Bronchial smooth muscle cell (primary cell): ENCODE data around the gene JHY. TPM values are rescaled to one million over a fixed set of nuclear protein-coding genes. Genes with fewer than 3 reads are reported as not detected.

ENCODE experiments used
- total RNA-seq: library from RNA; depleted of rRNA; stranded (reverse); fragments of >200 nt; gene quantifications from 2 replicates; pipeline ENCODE4 v1.2.1, GENCODE V29; 2014

The JHY gene
- 0.60 and 2.2 TPM in 2 replicates for total RNA-seq

GRCh38 chr11:122882189-122882856 lies at the start of gene JHY:
JHY (plus strand) TSS chr11:122882759; CDS start chr11:122885850, 3,091 bp downstream.

GRCh38 chr11:122981388-122982264 lies 99.1 kb downstream of the JHY start, which contains the start of gene BSX:
BSX (minus strand) TSS chr11:122981834; CDS start chr11:122981671, 163 bp downstream.

Other genes with a start within 250 kb of the JHY start
- 3.5 and 5.8 TPM in 2 replicates for gene UBASH3B, start 227.0 kb upstream of the JHY start, total RNA-seq
- gene CRTAM, start 44.3 kb upstream of the JHY start, total RNA-seq, result not detected in 2 replicates
- gene BSX, start 99.1 kb downstream of the JHY start, total RNA-seq, result not detected in 2 replicates
- gene HSPA8, start 179.4 kb downstream of the JHY start, total RNA-seq, result 1,251 and 1,545 TPM in 2 replicates